Stomach (tissue), 9 donors: ENCODE measurements around the gene ADAM19. TPM values are rescaled to one million over a fixed set of nuclear protein-coding genes. Genes with fewer than 3 reads are reported as not detected.
A peak's percentile ranks its signal among the peaks of the same experiment; 100 is the strongest.

ENCODE experiments used
- DNase-seq, 2 donors: peaks; one replicate each; pipeline versions ENCODE4 v3.0.0 to v3.0.0-alpha.2; 2013 to 2019
- H3K27ac ChIP-seq, 5 donors: fragments of 200-600 bp in 4 of 5; sonication (generic) in 4 of 5; one replicate each; pipeline ENCODE4 v1.5.1; 2013 to 2019; ENCODE audit warnings: mild to moderate bottlenecking in 1 of 5, moderate library complexity in 1 of 5
- H3K27me3 ChIP-seq, 3 donors: fragments of 200-600 bp; sonication (generic); one replicate each; pipeline ENCODE4 v1.5.1; 2017 to 2019; ENCODE audit warnings: mixed run types in 1 of 3
- H3K36me3 ChIP-seq, 4 donors: fragments of 200-600 bp; sonication (generic); 1 replicate in 3 of 4; 2 replicates in 1 of 4; pipeline ENCODE4 v1.5.1; 2016 to 2019
- H3K4me1 ChIP-seq, 4 donors: fragments of 200-600 bp; sonication (generic); one replicate each; pipeline ENCODE4 v1.5.1; 2016 to 2019
- H3K4me3 ChIP-seq, 4 donors: fragments of 200-600 bp; sonication (generic) in 3 of 4; one replicate each; pipeline ENCODE4 v1.5.1; 2016 to 2019; ENCODE audit warnings: mild to moderate bottlenecking in 1 of 4
- H3K9me3 ChIP-seq, 4 donors: fragments of 200-600 bp; sonication (generic); one replicate each; pipeline ENCODE4 v1.5.1; 2016 to 2019
- CTCF ChIP-seq, 7 experiments: fragments of 450-650 bp in 4 of 7; fragments of 200-600 bp in 3 of 7; sonication (generic) in 3 of 7; IDR thresholded peaks; one replicate each; pipeline ENCODE4 v1.5.1; 2016 to 2019; ENCODE audit warnings: antibody characterized with exemption in 7 of 7, control low read depth in 2 of 7, mild to moderate bottlenecking in 1 of 7
- EP300 ChIP-seq: sonication (generic); formaldehyde crosslinking; IDR thresholded peaks from one replicate; pipeline ENCODE4 v1.6.1; 2017; ENCODE audit warnings: antibody characterized with exemption
- POLR2A ChIP-seq, 4 donors: fragments of 450-650 bp; IDR thresholded peaks; one replicate each; pipeline ENCODE4 v1.6.1; 2016; ENCODE audit warnings: antibody characterized with exemption in 4 of 4, control low read depth in 2 of 4, mild to moderate bottlenecking in 1 of 4, moderate library complexity in 1 of 4
- POLR2AphosphoS5 ChIP-seq, 3 donors: sonication (generic); formaldehyde crosslinking; IDR thresholded peaks; one replicate each; pipeline ENCODE4 v1.6.1; 2016; ENCODE audit warnings: antibody characterized with exemption in 3 of 3
- WGBS, 5 donors: extraction: QIAGEN DNeasy Blood & Tissue Kit in 3 of 5; methylation state at CpG; one replicate each; pipeline versions ENCODE4 v1.1.5 to v1.1.7; 2013 to 2018; 5-methylcytosine and 5-hydroxymethylcytosine counted together
- intact Hi-C: fragments of 100-400 bp; cut with DNase I; formaldehyde crosslinking; loops from one replicate; pipeline ENCODE4 v1.15.1; 2023; ENCODE audit warnings: low total_unique reads
- polyA plus RNA-seq, 3 donors: library from polyadenylated mRNA; stranded (reverse); fragments of 200-250 nt; gene quantifications; one replicate each; pipeline ENCODE4 v1.2.3, GENCODE V29; 2013
- total RNA-seq, 5 donors: library from RNA; depleted of rRNA; stranded (reverse); fragments of >200 nt; gene quantifications; one replicate each; pipeline versions ENCODE4 v1.1.0 to v1.2.3, GENCODE V29; 2014 to 2016
- donor health status: healthy with polysubstance abuse.
- donor health status: Bipolar disorder and iron deficiency.
- donor health status: healthy.

The ADAM19 gene
- total and polyA plus RNA-seq, 8 donors = 1.2 to 42.8 (median 6.4) TPM

- DNase-seq = no peak
- Histone ChIP-seq H3K9me3 (no peaks in the 10 kb centered on the region), H3K4me3 (no peak overlapping the region), H3K27ac (peak overlapping the region in 4 of 5 donors; percentile 11 to 86 (median 57)), H3K4me1 (peaks cover 13 to 76% (median 35%) of the 10 kb centered on the region in 4 donors), H3K36me3 (peaks cover 0 to 8% (median 2%) of the 10 kb centered on the region in 4 donors), H3K27me3 (no peaks in the 10 kb centered on the region)
- WGBS, 5 donors = 80 to 89% (median 85%) methylated on average over 4 of the region's 4 CpGs
- intact Hi-C loops = no loop called here
- TF ChIP-seq POLR2A (IDR thresholded peaks at IDR 0.05) (no peak), CTCF (IDR thresholded peaks at IDR 0.05) (no peak), POLR2AphosphoS5 (IDR thresholded peaks at IDR 0.05) (no peak), EP300 (no peak)
These were observed 50.7 kb downstream of the ADAM19 start for GRCh38 chr5:157524887-157525286.

- DNase-seq = no peak
- peaks cover 0 to 10% (median 6%) of the 10 kb centered on the region in 4 donors for H3K36me3 ChIP-seq
- H3K4me3 ChIP-seq = no peak overlapping the region
- intact Hi-C loops = no loop called here
- TF ChIP-seq POLR2A (IDR thresholded peaks at IDR 0.05) (no peak), POLR2AphosphoS5 (IDR thresholded peaks at IDR 0.05) (peak in 2 of 3 donors; percentile 6 to 42)
- H3K4me1 ChIP-seq = peaks cover 13 to 67% (median 30%) of the 10 kb centered on the region in 4 donors
- no peaks in the 10 kb centered on the region for H3K9me3 ChIP-seq
- H3K27me3 ChIP-seq = no peaks in the 10 kb centered on the region
- 43 to 69% (median 66%) methylated on average over 4 of the region's 4 CpGs for WGBS, 5 donors
- peak overlapping the region in 4 of 5 donors; percentile 31 to 86 (median 70) for H3K27ac ChIP-seq
These were observed 51.6 kb downstream of the ADAM19 start for GRCh38 chr5:157523976-157524375.

GRCh38 chr5:157521704-157522029 is 53.9 kb downstream of the ADAM19 start:
- H3K27me3 ChIP-seq = no peaks in the 10 kb centered on the region
- 75 to 92% (median 85%) methylated on average over 5 of the region's 5 CpGs for WGBS, 5 donors
- peaks cover 0 to 64% (median 20%) of the 10 kb centered on the region in 4 donors for H3K4me1 ChIP-seq
- no peaks in the 10 kb centered on the region for H3K9me3 ChIP-seq
- H3K27ac ChIP-seq = peak overlapping the region in 4 of 5 donors; percentile 59 to 86 (median 74)
- intact Hi-C loops = no loop called here
- TF ChIP-seq EP300 (no peak), POLR2AphosphoS5 (IDR thresholded peaks at IDR 0.05) (no peak), POLR2A (IDR thresholded peaks at IDR 0.05) (no peak), CTCF (IDR thresholded peaks at IDR 0.05) (no peak)
- DNase-seq = no peak
- H3K4me3 ChIP-seq = no peak overlapping the region
- H3K36me3 ChIP-seq = peaks cover 0 to 18% (median 9%) of the 10 kb centered on the region in 4 donors

GRCh38 chr5:157520911-157521703 is 54.5 kb downstream of the ADAM19 start:
- peak overlapping the region in 4 of 5 donors; percentile 59 to 86 (median 74) for H3K27ac ChIP-seq
- DNase-seq = peak in 1 of 2 donors; percentile 30
- TF ChIP-seq EP300 = peak; percentile 82
- TF ChIP-seq POLR2A (IDR thresholded peaks at IDR 0.05) = no peak
- TF ChIP-seq CTCF (IDR thresholded peaks at IDR 0.05) = no peak
- peak in 2 of 3 donors; percentile 16 to 74 for TF ChIP-seq POLR2AphosphoS5 (IDR thresholded peaks at IDR 0.05)
- no peak overlapping the region for H3K4me3 ChIP-seq
- intact Hi-C loops = no loop called here
- 60 to 81% (median 64%) methylated on average over 9 of the region's 9 CpGs for WGBS, 5 donors
- no peaks in the 10 kb centered on the region for H3K27me3 ChIP-seq
- no peaks in the 10 kb centered on the region for H3K9me3 ChIP-seq
- H3K4me1 ChIP-seq = peaks cover 0 to 66% (median 22%) of the 10 kb centered on the region in 4 donors
- peaks cover 0 to 18% (median 9%) of the 10 kb centered on the region in 4 donors for H3K36me3 ChIP-seq
